RWPE1 (cell line): ENCODE data around the gene DPT.

Experiments
- CTCF ChIA-PET: fragments of 350-600 bp; sonication (Branson Sonifier 250); formaldehyde crosslinking; extraction: SDS; loops from one replicate; lab custom pipeline; 2021; lab: Yijun Ruan, JAX
- POLR2A ChIA-PET: fragments of 400-600 bp; formaldehyde crosslinking; extraction: SDS; loops from one replicate; lab custom pipeline; 2020; ENCODE audit warnings: antibody characterized with exemption; ENCODE audit not compliant: low non-redundant PET; lab: Yijun Ruan, JAX
- DNase-seq: peaks from one replicate; pipeline ENCODE4 v3.0.0; 2012; ENCODE audit warnings: low spot score
- H3K27ac ChIP-seq: fragments of 450-650 bp; 2 replicates; pipeline ENCODE4 v1.5.1; 2017
- CTCF ChIP-seq: fragments of 450-650 bp; conservative IDR thresholded peaks from 2 replicates; pipeline ENCODE4 v1.5.1; 2017; ENCODE audit warnings: low read depth, mild to moderate bottlenecking

DPT gene

GRCh38 chr1:168767894-168768584 lies 39.0 kb upstream of the DPT start:
- H3K27ac ChIP-seq, result no peak overlapping the region; the same call in 1 of the 2 replicates
- no peak for DNase-seq
- POLR2A ChIA-PET, result no interaction called here
- CTCF ChIA-PET, result interaction anchor here (0.5 kb wide), 1 partner anchor 13 kb away, joined by 4 read pairs; no protein-coding TSS in a partner anchor
- TF ChIP-seq CTCF, result no peak

GRCh38 chr1:168766568-168766967 lies 37.6 kb upstream of the DPT start:
- no peak overlapping the region for H3K27ac ChIP-seq
- ChIA-PET POLR2A (no interaction called here), CTCF (no interaction called here)
- no peak for TF ChIP-seq CTCF
- no peak for DNase-seq

- POLR2A ChIA-PET, result no interaction called here
- CTCF ChIA-PET, result interaction anchor here (0.5 kb wide), 1 partner anchor 537 kb away, joined by 3 read pairs; no protein-coding TSS in a partner anchor
- DNase-seq, result peak; percentile 69
- no peak overlapping the region for H3K27ac ChIP-seq
- no peak for TF ChIP-seq CTCF
Measured at GRCh38 chr1:168763031-168763430, 34.0 kb upstream of the DPT start.

GRCh38 chr1:168762473-168762872 lies 33.5 kb upstream of the DPT start:
- no peak for TF ChIP-seq CTCF
- POLR2A ChIA-PET, result no interaction called here
- CTCF ChIA-PET, result interaction anchor here (0.5 kb wide), 1 partner anchor 537 kb away, joined by 3 read pairs; no protein-coding TSS in a partner anchor
- no peak for DNase-seq
- no peak overlapping the region for H3K27ac ChIP-seq

- ChIA-PET CTCF (interaction anchor here (0.7 kb wide), 1 partner anchor 355 kb away, joined by 5 read pairs; no protein-coding TSS in a partner anchor), POLR2A (no interaction called here)
- DNase-seq, result no peak
- no peak overlapping the region for H3K27ac ChIP-seq
- TF ChIP-seq CTCF, result no peak
Measured at GRCh38 chr1:168760781-168761180, 31.8 kb upstream of the DPT start.

GRCh38 chr1:168760241-168760640 lies 31.2 kb upstream of the DPT start:
- no peak for DNase-seq
- ChIA-PET CTCF (interaction anchor here (0.7 kb wide), 1 partner anchor 354 kb away, joined by 5 read pairs; no protein-coding TSS in a partner anchor), POLR2A (no interaction called here)
- H3K27ac ChIP-seq, result no peak overlapping the region
- no peak for TF ChIP-seq CTCF
